GM18507 (cell line): ENCODE measurements around the gene ANXA3.
"Not testable (repeated sequence)": the region's sequence is repeated elsewhere in the genome, so short reads cannot be mapped to it uniquely, and the experiment has no call there.

Experiments used
- DNase-seq: peaks from one replicate; pipeline ENCODE4 v3.0.0; 2011; ENCODE audit warnings: low read depth; ENCODE audit not compliant: insufficient read length; ENCODE audit errors: extremely low spot score
- FAIRE-seq: peaks from 2 replicates; lab custom pipeline; 2011; peaks lifted over from hg19 to GRCh38; lab: Jason Lieb, UNC

ANXA3 gene

DNA sequence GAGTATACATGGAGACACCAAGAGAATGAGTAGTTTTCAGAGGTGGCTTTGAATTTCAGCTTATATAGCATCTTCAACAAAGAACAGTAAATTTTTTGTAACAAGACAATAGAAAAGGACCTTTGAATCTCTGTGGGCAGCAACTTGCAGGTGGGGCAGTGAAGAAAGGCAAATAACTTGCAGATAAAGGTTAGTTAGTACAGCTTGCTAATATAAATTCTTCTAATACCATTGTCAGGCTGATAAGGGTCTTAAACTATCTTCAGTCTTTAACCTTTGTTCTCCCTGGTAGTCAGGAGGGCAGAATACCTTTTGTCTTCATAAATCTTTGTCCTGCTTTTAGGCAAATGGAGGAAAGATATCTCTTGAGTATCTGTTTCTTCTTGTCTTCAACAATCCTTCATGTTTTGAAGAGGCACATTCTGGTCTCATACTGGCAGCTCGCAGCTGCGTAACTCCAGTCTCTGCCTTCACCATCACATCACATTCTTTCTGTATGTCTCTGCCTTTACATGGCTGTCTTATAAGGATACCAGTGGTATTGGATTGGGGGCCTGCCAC, 16.0 kb downstream of the ANXA3 start:
- DNase-seq (no peak), FAIRE-seq (peak; percentile 18)

DNA sequence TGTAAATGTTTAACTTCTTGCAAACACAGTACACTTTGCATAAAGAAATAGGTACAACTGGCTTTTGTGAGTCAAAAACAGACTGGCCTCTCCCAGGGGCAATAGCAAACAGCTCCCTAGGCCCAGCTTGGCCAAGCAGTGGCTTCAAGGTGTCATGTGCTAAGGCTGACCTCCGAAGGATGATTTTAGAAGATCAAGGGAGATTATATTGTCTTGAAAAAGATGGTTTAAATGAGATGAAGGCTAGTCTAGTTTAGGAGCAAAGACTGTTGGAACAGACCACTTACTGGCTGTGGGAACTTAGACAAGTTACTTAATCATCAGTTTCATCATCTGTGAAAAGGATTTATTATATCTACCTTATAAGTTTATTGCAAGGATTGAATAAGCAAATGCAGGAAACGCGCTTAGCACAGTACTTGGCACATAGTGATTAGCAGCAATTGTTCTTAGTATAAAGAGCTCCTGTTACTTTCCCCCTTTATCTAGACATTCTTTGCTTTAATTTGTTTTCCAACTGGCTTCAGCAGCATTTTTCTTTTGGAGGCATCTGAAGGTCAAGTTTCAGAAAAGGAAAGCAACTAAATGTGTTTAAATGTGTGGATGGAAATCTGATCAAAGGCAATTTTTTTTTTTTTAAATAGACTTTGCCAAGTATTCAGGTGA, 17.2 kb downstream of the ANXA3 start:
- peak; percentile 78 for FAIRE-seq

DNA sequence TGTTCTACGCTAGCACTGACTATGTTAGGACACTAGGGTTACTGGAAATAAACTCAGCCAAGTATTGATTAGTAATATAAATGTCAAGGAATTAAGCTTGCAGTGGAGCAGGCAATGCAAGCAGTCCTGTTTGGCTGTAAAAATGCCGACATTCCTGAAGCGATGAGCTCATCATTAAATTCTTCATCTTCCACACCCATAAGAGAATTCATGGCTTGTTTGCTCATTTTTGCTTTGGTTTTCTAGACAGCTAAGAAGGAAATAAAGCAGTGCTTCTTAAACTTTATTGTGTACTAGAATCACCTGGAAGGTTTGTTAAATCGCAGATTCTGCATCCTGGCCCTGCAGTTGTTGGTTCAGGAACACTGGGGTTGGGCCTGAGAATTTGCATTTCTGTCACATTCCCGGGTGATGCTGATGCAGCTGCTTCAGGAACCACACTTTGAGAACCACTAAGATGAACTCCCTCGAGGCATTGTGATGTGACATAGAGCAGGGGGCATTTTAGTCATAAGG, 17.8 kb downstream of the ANXA3 start:
- no peak for FAIRE-seq
- DNase-seq, result no peak

More for the DNA sequence above, 17.2 kb downstream of the ANXA3 start:
- no peak for DNase-seq

DNA sequence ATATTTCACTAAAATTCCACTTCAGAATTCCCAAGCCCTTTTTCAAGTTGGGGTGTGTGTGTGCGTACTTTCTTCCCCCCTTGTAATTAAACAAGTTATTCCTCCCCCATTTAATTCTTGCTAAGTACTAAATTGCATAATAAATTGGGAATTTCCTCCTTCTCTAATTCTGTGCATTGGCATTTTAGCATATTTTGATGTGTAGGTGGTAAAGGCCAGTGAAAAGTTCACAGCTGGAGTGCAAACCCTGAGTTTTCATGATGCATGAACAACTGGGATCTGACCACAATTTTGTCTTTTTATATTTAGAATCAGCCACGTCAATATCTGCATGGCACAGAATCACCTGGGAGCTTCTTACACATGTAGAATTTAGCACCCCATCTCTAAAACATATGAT, 18.5 kb downstream of the ANXA3 start:
- FAIRE-seq (no peak), DNase-seq (no peak)

DNA sequence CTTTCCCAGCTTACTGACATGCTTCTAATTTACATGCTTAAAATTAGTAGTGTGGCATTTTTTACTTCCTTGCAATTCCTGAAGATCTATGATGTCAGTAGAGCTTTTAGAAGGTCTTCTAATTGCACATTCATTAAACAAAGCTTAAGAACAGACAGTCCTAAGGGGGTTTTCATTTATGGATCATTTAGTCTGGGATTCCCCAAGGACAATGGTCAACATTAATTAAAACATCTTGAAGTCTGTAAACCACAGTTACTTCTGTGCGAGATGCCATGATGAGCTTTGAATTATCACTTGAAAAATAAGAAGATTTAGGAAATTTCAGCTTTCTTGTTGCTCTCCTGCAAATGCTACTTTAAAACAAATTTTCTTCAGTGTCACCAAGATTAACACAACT, 20.2 kb downstream of the ANXA3 start:
- no peak for FAIRE-seq
- DNase-seq, result no peak

DNA sequence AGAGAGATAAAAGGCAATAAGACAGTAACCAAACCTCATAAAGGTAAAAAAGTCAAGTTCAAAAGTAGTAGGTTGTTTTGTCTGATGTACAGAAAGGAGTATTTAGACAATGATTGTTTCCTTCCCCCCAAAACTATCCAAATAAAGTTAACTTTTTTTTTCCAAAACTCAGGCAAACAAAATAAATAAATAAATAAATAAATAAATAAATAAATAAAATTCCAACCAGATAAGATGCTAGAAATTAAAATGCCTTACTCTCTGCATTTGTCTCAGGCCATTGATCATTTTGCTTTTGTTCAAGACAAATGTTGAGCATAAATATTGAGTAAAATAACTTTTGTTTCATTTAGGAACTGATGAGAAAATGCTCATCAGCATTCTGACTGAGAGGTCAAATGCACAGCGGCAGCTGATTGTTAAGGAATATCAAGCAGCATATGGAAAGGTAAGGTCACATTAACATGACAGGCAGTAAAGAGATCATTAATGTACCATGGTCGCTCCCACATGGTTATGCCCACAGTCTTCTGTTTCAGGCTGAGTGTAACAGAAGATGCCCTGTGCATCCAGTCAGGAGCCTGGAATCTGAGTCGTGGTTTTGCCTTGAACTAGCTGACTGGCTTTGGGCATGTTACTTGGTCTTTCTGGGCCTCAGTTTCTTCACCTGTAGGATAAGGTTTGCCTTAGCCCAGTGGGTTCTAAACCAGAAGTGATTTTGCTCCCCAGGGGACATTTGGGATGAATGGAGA, 27.3 kb downstream of the ANXA3 start:
- FAIRE-seq, result no peak

DNA sequence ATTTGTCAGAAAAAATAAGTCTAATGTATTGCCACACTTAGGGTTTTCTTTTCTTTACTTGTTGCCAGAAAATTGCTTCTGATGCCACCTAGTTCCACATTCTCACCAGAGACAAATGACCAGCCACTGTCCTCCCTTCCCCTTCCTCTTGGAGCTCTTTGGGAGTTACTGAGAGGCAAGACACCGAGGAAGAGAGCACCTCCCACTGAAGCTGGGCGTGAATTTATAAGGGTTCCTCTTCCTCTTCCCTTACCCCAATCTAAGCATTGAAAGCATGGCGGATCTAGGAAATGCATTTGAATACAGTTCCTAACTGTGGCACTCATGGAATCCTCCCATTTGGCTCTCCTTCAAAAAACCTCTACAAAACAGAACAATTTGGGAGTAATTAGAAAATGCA, 30.0 kb downstream of the ANXA3 start:
- FAIRE-seq (no peak), DNase-seq (no peak)

More for the DNA sequence above, 27.3 kb downstream of the ANXA3 start:
- no peak for DNase-seq

DNA sequence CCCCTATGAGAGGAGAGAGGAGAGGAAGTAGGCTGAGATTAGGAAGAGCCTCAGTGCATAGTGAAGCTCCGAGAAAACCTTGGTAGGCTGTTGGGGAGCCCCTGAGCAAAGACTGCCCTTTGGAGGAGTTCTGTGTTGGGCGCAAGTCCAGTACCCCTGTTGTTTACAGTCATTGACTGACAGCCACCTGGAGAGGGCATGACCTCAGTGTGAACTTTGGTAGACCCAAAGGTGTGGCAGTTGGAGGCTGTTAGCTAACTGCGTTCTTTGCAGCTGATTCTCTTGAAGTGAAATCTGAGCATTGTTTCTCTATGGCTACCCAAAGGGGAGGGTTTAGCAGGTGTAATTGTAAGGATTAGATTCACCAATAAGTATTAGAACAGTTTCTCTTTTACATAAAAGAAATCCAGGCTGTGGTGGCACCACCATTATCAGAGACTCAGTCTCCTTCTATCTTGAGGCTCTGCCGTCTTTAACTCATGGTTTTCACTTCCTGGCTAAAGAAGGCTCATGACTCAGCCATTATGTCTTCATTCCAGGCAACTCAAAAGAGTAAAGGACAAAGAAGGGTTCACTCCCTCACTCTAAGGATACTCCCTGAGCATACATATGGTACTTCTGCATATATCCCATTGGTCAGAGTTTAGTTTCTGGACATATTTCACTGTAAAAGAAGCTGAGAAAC, 33.4 kb downstream of the ANXA3 start:
- FAIRE-seq (no peak), DNase-seq (no peak)

DNA sequence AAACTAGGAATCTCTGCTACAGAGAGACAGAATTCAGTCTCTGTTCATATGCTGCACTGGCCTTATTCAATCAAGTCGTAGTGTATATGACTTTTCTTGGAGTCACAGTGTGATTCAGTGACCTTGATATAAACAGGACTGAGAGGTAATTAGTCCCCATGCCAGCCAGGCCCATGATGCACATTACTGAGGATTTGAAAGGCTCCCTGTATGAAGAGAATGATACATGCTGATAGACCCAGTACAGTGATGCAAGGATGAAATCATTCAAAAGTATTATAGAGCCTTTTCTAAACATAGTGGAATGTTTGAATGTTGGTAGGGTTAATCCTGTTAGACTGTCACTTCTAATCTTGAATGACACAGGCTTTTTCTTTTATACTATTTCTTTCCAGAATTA, 34.1 kb downstream of the ANXA3 start:
- DNase-seq (no peak), FAIRE-seq (peak; percentile 24)

DNA sequence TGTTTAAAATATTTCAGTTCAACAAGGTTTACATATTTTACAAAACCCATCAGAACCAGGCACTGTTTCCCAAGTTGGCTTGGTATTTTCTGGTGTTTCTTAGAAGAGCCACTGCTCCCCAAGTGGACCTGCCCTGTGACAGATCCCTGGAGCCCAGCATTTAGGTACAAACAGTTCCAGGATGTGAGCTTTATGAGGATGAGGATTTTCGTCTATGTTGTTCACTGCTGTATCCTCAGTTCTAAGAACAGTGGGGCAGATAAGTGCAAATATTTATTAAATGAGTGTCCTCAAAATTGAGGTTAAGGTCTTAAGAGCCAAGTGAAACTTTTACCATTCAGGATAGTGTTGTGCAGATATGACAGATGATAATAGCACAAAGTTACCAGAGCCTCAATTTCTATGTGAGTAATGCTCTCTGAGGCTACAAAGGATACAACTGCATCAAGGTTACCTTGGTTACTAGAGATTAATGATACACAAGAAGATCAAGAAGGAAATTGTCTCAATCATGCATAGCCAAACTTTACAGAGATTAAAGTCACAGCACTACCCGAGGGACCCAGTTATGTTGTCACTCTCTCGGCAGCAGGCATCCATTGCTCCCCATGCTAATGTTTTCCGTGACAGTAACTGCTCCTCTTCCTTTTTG, 37.5 kb downstream of the ANXA3 start:
- FAIRE-seq, result peak; percentile 9
- DNase-seq, result no peak

DNA sequence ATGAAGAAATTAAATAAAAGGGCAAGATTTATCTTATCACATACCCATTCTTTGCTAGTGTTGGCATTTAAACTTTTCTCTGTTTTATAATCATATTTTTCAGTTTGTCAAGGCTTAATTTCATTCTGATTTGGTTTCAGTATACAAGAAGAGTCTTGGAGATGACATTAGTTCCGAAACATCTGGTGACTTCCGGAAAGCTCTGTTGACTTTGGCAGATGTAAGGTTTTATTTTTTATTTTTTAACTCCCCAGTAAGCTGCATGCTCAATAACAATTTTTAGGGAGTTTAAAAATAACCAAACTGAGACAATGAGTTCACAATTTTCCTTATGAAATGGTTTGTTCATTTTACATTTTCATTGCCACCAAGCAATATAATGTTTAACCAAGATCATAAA, 39.8 kb downstream of the ANXA3 start:
- no peak for FAIRE-seq

DNA sequence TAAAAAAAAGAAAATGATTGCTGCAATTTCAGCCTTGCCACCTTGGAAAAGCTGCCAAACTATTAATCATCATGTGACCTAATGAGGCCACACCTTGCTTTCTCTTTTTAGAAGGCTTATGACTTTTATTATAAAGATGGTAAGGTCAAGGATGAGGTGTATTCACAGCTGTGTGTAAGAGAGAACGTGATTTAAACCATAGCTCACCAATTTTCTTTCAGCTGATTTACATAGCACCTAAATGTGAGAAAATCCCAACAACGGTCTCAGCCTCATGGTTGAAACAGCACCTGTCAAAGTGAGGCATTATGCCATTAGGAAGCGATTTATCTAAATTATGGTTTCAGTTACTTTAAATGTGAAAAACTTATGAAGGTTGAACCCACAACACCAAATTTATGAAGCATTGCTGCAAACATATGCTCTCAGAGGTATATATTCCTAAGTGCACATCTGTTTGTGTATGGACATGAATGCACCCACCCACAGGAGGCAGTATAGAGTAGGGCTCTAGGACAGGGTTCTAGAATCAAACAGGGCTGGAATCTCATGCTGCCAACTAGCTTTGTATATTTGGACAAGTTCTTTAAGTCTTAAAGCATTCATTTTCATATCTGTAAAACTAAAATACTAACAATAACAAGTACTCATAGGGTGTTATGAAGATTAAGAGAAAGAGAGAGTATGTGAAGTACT, 40.7 kb downstream of the ANXA3 start:
- FAIRE-seq (peak; percentile 60), DNase-seq (no peak)

More for the DNA sequence above, 39.8 kb downstream of the ANXA3 start:
- no peak for DNase-seq

DNA sequence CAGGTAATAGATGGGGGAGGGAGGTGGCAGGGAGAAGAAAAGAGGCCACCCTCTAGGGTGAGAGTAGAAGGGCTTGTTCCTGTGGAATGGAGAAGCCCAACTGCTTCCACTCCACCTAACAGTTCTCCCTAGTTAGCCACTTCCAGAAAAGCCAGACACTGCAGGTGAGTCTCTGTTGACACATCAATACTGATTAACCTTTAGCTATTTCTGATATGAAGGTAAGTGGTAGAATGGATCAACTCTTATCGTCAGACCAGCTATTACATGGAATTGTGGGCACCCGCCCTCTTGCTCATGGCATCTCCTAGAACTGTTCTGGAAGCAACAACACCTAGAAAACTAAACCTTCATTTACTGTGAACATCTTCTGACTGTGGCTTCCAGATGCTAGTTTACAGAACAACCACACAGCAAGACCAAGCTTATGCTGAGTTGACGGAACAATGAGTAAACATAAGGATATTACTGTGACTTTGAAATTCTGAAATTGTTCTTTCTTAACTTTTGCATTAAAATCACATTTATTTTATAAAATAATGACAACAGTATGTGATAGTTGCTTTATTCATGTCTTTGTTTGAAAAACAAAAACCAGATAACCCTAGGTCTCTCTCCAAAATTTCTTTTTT, 44.7 kb downstream of the ANXA3 start:
- no peak for FAIRE-seq
- no peak for DNase-seq

DNA sequence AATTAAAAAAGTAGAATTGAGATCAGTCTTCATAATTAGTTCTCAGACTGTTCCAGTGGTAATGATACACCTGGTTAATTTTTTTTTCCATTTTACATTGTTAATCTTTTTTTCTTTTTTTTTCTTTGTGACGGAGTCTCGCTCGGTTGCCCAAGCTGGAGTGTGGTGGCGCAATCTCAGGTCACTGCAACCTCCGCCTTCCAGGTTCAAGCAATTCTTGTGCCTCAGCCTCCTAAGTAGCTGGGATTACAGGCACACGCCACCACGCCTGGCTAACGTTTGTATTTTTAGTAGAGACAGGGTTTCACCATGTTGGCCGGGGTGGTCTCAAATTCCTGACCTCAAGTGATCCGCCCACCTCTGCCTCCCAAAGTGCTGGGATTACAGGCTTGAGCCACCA, 46.9 kb downstream of the ANXA3 start:
- not testable (repeated sequence) for FAIRE-seq

DNA sequence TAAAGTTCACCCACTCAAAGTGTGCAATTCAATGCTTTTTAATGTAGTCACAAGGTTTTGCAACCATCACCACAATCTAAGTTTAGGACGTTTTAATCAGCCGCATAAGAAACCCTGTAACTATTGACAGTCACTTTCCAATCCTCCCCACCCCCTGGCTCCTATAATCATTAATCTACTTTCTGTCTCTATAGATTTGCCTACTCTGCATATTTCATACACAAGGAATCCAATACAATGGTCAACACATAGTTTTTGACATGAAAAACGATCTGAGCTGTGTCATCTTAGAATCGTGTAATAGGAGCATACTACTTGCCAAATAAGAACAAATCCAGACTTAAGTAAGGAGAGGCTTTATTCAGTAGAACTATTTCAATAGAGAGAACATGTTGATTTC, 47.6 kb downstream of the ANXA3 start:
- FAIRE-seq (no peak), DNase-seq (no peak)

More for the DNA sequence above, 46.9 kb downstream of the ANXA3 start:
- not testable (repeated sequence) for DNase-seq

DNA sequence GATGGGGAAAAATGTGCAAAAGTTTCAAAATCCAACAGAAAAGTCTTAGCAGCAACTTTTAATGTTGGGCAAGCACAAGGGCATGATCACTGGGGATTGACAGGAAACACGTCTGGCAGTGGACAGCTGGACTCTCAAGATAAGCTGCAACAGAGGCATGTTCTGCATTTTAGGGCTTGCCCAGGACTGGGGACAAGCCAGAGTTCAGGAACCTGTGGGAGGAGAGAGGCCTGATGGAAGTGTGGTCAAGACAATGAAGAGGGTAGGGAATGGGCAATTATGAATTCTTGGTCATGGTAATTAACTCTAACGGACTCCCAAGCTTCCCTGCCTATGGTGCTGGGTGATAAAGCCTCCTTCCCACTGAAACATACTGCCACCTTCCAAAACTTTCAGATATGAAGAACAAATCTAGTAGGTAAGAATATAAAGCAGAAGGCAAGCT, 48.4 kb downstream of the ANXA3 start:
- no peak for FAIRE-seq
- no peak for DNase-seq

DNA sequence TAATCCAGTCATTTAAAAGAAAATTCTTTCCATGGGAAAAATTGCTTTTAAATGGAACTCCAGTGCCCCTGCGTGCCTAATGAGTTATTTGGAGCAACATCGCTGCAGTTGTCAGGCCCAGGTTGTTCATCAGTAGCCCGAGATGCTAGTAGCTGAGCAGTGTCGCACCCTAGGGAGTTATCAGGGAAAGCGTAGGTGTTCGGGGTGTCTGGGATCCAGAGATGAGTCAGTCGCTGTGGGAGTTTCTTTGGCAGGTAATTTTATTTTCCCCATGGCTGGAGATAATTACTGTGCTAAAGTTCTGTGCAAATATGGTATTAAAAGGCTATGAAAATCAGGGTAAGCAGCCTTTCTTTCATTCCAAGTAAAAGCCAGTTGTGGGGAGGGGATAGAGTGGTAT, 49.4 kb downstream of the ANXA3 start:
- peak; percentile 89 for FAIRE-seq
- peak; percentile 30 for DNase-seq

DNA sequence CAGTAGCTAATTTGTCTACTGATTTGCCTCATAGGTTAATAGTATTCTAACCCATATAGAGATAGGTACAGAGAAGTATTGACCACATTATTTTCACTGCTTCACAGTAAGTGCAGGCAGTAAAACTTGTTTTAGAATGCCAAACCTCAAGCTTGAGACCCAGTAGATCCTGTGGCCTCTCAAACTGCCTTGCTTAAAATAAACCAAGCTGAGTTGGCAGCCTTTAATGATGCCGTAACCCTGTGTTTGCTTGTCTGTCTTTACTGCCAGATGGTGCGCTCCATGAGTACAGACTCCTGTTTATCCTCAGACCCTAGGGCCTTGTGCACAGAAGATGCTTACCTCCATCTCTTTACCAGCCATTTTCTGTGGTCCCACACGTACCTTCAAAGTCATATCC, 50.8 kb downstream of the ANXA3 start:
- DNase-seq (no peak), FAIRE-seq (peak; percentile 9)
